ENCODE results near the gene GBX2. TPM values are rescaled to one million over a fixed set of nuclear protein-coding genes. Genes with fewer than 3 reads are reported as not detected.

Gene GBX2
- total and polyA plus RNA-seq, 2 of the 8 experiments (the other 6 are each of a cell fraction or from before 2014, with no cell fraction given), result 0.38 to 0.89 TPM

DNA sequence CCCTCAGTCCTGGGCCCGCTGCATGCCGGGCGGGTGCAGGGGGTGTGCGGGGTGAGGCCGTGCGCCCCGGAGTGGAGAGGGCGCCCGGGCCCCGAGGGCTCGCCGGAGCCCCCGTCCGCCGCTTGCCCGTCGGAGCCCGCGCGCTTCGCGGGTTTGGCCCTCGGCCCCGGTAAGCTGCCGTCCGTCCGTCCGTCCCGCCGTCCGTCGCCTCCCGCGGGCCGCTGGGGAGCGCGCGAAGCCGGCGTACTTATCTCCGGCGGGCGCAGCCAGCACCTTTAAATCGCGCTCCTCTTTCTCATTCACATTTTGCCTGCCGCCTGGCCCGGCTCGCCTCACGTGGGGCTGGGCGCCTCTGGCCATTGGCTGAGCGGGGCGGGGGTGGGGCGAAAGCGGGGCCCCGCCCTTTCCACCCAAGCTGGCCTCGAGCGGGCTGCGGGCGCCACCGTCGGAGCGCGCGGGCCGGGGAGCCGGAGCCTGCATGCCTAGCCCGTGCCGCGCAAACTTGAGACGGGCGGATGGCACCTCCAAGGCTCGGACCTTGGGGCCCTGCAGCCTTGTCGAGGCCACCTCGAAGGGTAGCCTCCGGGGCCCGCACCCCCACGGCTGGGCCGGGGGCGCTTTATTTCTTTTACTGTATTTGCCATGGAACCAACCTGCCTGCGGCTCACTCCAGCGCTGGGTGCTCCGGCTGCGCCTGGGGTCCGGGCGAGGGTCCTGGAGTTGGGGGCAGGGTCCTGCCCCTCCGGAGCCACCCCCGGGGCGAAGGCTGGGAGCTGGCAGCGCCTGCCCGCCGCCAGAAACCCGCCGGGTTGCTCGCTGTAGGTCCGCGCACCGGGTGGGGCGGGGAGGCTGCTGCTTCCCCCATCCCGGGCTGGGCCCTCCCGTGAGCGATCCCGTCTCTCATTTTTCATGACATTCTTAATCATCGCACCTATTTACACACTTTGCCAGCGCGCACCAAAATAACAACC is at the start of gene GBX2 (continued):
- TF ChIP-seq, protein P1, sequence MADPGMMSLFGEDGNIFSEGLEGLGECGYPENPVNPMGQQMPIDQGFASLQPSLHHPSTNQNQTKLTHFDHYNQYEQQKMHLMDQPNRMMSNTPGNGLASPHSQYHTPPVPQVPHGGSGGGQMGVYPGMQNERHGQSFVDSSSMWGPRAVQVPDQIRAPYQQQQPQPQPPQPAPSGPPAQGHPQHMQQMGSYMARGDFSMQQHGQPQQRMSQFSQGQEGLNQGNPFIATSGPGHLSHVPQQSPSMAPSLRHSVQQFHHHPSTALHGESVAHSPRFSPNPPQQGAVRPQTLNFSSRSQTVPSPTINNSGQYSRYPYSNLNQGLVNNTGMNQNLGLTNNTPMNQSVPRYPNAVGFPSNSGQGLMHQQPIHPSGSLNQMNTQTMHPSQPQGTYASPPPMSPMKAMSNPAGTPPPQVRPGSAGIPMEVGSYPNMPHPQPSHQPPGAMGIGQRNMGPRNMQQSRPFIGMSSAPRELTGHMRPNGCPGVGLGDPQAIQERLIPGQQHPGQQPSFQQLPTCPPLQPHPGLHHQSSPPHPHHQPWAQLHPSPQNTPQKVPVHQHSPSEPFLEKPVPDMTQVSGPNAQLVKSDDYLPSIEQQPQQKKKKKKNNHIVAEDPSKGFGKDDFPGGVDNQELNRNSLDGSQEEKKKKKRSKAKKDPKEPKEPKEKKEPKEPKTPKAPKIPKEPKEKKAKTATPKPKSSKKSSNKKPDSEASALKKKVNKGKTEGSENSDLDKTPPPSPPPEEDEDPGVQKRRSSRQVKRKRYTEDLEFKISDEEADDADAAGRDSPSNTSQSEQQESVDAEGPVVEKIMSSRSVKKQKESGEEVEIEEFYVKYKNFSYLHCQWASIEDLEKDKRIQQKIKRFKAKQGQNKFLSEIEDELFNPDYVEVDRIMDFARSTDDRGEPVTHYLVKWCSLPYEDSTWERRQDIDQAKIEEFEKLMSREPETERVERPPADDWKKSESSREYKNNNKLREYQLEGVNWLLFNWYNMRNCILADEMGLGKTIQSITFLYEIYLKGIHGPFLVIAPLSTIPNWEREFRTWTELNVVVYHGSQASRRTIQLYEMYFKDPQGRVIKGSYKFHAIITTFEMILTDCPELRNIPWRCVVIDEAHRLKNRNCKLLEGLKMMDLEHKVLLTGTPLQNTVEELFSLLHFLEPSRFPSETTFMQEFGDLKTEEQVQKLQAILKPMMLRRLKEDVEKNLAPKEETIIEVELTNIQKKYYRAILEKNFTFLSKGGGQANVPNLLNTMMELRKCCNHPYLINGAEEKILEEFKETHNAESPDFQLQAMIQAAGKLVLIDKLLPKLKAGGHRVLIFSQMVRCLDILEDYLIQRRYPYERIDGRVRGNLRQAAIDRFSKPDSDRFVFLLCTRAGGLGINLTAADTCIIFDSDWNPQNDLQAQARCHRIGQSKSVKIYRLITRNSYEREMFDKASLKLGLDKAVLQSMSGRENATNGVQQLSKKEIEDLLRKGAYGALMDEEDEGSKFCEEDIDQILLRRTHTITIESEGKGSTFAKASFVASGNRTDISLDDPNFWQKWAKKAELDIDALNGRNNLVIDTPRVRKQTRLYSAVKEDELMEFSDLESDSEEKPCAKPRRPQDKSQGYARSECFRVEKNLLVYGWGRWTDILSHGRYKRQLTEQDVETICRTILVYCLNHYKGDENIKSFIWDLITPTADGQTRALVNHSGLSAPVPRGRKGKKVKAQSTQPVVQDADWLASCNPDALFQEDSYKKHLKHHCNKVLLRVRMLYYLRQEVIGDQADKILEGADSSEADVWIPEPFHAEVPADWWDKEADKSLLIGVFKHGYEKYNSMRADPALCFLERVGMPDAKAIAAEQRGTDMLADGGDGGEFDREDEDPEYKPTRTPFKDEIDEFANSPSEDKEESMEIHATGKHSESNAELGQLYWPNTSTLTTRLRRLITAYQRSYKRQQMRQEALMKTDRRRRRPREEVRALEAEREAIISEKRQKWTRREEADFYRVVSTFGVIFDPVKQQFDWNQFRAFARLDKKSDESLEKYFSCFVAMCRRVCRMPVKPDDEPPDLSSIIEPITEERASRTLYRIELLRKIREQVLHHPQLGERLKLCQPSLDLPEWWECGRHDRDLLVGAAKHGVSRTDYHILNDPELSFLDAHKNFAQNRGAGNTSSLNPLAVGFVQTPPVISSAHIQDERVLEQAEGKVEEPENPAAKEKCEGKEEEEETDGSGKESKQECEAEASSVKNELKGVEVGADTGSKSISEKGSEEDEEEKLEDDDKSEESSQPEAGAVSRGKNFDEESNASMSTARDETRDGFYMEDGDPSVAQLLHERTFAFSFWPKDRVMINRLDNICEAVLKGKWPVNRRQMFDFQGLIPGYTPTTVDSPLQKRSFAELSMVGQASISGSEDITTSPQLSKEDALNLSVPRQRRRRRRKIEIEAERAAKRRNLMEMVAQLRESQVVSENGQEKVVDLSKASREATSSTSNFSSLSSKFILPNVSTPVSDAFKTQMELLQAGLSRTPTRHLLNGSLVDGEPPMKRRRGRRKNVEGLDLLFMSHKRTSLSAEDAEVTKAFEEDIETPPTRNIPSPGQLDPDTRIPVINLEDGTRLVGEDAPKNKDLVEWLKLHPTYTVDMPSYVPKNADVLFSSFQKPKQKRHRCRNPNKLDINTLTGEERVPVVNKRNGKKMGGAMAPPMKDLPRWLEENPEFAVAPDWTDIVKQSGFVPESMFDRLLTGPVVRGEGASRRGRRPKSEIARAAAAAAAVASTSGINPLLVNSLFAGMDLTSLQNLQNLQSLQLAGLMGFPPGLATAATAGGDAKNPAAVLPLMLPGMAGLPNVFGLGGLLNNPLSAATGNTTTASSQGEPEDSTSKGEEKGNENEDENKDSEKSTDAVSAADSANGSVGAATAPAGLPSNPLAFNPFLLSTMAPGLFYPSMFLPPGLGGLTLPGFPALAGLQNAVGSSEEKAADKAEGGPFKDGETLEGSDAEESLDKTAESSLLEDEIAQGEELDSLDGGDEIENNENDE (IDR thresholded peaks at IDR 0.05; ENCODE audit: insufficient replicate concordance, low read length), result no peak
- TF ChIP-seq POLR2AphosphoS5 (IDR thresholded peaks at IDR 0.05; ENCODE audit: low read depth, low read length) (no peak), ASH2L (IDR thresholded peaks at IDR 0.05; ENCODE audit: low read length) (no peak), KDM1A (IDR thresholded peaks at IDR 0.05; ENCODE audit: borderline replicate concordance, low read length) (no peak), RFX5 (IDR thresholded peaks at IDR 0.05; ENCODE audit: borderline replicate concordance, low read depth, low read length) (no peak), SRF (IDR thresholded peaks at IDR 0.05; ENCODE audit: low read depth, low read length) (no peak), HDAC2 (IDR thresholded peaks at IDR 0.05; ENCODE audit: borderline replicate concordance in 1 of 2, low read depth in 2 of 2, low read length in 2 of 2) (no peak), HDAC6 (IDR thresholded peaks at IDR 0.05; ENCODE audit: low read depth, low read length) (no peak)

Measured in H1 (cell line).